Caco-2 (cell line): ENCODE measurements around the gene TBRG1. TPM values are rescaled to one million over a fixed set of nuclear protein-coding genes. Genes with fewer than 3 reads are reported as not detected.

Experiments used
- BruUV-seq: library from RNA; stranded (reverse); fragments of 400-500 nt; replicated peaks from 2 replicates; lab custom pipeline; 2021; lab: Mats Ljungman, UMichigan
- CTCF ChIA-PET: fragments of 300-600 bp; sonication (Branson Sonifier 250); formaldehyde crosslinking; loops from one replicate; lab custom pipeline; 2022; ENCODE audit warnings: antibody characterized with exemption; lab: Charles Lee
- POLR2A ChIA-PET: fragments of 300-600 bp; sonication (Branson Sonifier 250); formaldehyde crosslinking; loops from one replicate; lab custom pipeline; 2022; ENCODE audit warnings: antibody characterized with exemption; lab: Charles Lee
- DNase-seq, 2 experiments: peaks; one replicate each; pipeline versions ENCODE4 v3.0.0 to v3.0.0-alpha.2; 2020 to 2022
- H3K27me3 ChIP-seq: replicated peaks from 2 replicates; pipeline ENCODE4 v1.6.0; 2011; ENCODE audit warnings: low read length; ENCODE audit not compliant: control insufficient read depth, insufficient read depth
- H3K36me3 ChIP-seq: 2 replicates; pipeline ENCODE4 v1.5.1; 2011; ENCODE audit warnings: low read length; ENCODE audit not compliant: control insufficient read depth, insufficient read depth
- H3K4me1 ChIP-seq: fragments of 250-450 bp; sonication (Bioruptor Pico); 2 replicates; pipeline ENCODE4 v1.5.1; 2020; ENCODE audit warnings: mild to moderate bottlenecking
- H3K4me3 ChIP-seq: 2 replicates; pipeline ENCODE4 v1.5.1; 2011; ENCODE audit warnings: low read depth, mild to moderate bottlenecking, control low read depth, low read length
- H3K9me3 ChIP-seq: fragments of 250-450 bp; sonication (Bioruptor Pico); 2 replicates; pipeline ENCODE4 v1.5.1; 2020; ENCODE audit warnings: mild to moderate bottlenecking, moderate library complexity
- H3K27ac Mint-ChIP-seq: one replicate; pipeline ENCODE4 v1.8.0; 2022; ENCODE audit warnings: mixed read lengths; ENCODE audit not compliant: unreplicated experiment
- H3K27me3 Mint-ChIP-seq: one replicate; pipeline ENCODE4 v1.8.0; 2022; ENCODE audit warnings: mixed read lengths; ENCODE audit not compliant: insufficient read depth, unreplicated experiment
- H3K36me3 Mint-ChIP-seq: one replicate; pipeline ENCODE4 v1.8.0; 2022; ENCODE audit warnings: mild to moderate bottlenecking, mixed read lengths; ENCODE audit not compliant: insufficient read depth, unreplicated experiment
- H3K4me1 Mint-ChIP-seq: one replicate; pipeline ENCODE4 v1.8.0; 2022; ENCODE audit warnings: low read depth, mixed read lengths; ENCODE audit not compliant: unreplicated experiment
- H3K4me3 Mint-ChIP-seq: one replicate; pipeline ENCODE4 v1.8.0; 2022; ENCODE audit warnings: mild to moderate bottlenecking, moderate library complexity, mixed read lengths; ENCODE audit not compliant: unreplicated experiment
- H3K9me3 Mint-ChIP-seq: one replicate; pipeline ENCODE4 v1.8.0; 2022; ENCODE audit warnings: mixed read lengths; ENCODE audit not compliant: unreplicated experiment
- intact Hi-C: fragments of 100-400 bp; cut with micrococcal nuclease; formaldehyde crosslinking; loops from one replicate; pipeline ENCODE4 v1.10.0; 2022; ENCODE audit not compliant: unreplicated experiment
- total RNA-seq: library from RNA; stranded (reverse); gene quantifications from 2 replicates; pipeline ENCODE4 v1.2.3, GENCODE V29; 2022
- TF ChIP-seq, protein P1 (sequence below), 2 experiments: fragments of 200-600 bp in 1 of 2; IDR thresholded peaks; 1 replicate in 1 of 2; 2 replicates in 1 of 2; pipeline versions ENCODE4 v1.5.1 to v1.8.0; 2011 to 2022; ENCODE audit warnings: antibody characterized with exemption in 1 of 2, control low read depth in 1 of 2, inconsistent platforms in 1 of 2, low read depth in 1 of 2, low read length in 1 of 2, mild to moderate bottlenecking in 1 of 2, moderate library complexity in 1 of 2; ENCODE audit not compliant: insufficient read depth in 1 of 2, severe bottlenecking in 1 of 2, unreplicated experiment in 1 of 2

Gene TBRG1
- total RNA-seq, 1 experiment from 2014 or later, result 71.5 TPM

GRCh38 chr11:124643605-124644425 is 21.2 kb downstream of the TBRG1 start:
- Mint-ChIP-seq H3K36me3 (no peaks in the 10 kb centered on the region), H3K9me3 (no peaks in the 10 kb centered on the region), H3K27me3 (no peaks in the 10 kb centered on the region), H3K4me3 (no peak overlapping the region), H3K4me1 (no peaks in the 10 kb centered on the region), H3K27ac (no peak overlapping the region)
- CTCF ChIA-PET, result interaction anchor here (0.6 to 3.1 kb wide), 10 partner anchors 21 to 789 kb away, joined by 3 to 12 read pairs (median 4); partner anchors contain the start of genes ESAM and NRGN
- Histone ChIP-seq H3K27me3 (no peaks in the 10 kb centered on the region), H3K36me3 (no peaks in the 10 kb centered on the region), H3K4me3 (no peak overlapping the region), H3K9me3 (no peaks in the 10 kb centered on the region), H3K4me1 (no peaks in the 10 kb centered on the region)
- no peak for DNase-seq
- POLR2A ChIA-PET, result interaction anchor here (0.6 kb wide), 1 partner anchor 21 kb away, joined by 4 read pairs; no protein-coding TSS in a partner anchor
- BruUV-seq, result no TSS peak
- TF ChIP-seq, protein P1, sequence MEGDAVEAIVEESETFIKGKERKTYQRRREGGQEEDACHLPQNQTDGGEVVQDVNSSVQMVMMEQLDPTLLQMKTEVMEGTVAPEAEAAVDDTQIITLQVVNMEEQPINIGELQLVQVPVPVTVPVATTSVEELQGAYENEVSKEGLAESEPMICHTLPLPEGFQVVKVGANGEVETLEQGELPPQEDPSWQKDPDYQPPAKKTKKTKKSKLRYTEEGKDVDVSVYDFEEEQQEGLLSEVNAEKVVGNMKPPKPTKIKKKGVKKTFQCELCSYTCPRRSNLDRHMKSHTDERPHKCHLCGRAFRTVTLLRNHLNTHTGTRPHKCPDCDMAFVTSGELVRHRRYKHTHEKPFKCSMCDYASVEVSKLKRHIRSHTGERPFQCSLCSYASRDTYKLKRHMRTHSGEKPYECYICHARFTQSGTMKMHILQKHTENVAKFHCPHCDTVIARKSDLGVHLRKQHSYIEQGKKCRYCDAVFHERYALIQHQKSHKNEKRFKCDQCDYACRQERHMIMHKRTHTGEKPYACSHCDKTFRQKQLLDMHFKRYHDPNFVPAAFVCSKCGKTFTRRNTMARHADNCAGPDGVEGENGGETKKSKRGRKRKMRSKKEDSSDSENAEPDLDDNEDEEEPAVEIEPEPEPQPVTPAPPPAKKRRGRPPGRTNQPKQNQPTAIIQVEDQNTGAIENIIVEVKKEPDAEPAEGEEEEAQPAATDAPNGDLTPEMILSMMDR (IDR thresholded peaks at IDR 0.05; ENCODE audit: insufficient read depth in 1 of 2, low read depth in 1 of 2, low read length in 1 of 2, severe bottlenecking in 1 of 2, unreplicated experiment in 1 of 2), result no peak
- intact Hi-C loops, result loop anchor here (1.0 to 2.0 kb wide), 7 partner anchors 25 to 241 kb away; no protein-coding TSS in a partner anchor

GRCh38 chr11:124644426-124645280 is 22.0 kb downstream of the TBRG1 start:
- TF ChIP-seq, protein P1 (IDR thresholded peaks at IDR 0.05; ENCODE audit: insufficient read depth in 1 of 2, low read depth in 1 of 2, low read length in 1 of 2, severe bottlenecking in 1 of 2, unreplicated experiment in 1 of 2), result peak; percentile 92 to 99
- Histone ChIP-seq H3K4me1 (no peaks in the 10 kb centered on the region), H3K36me3 (no peaks in the 10 kb centered on the region), H3K27me3 (no peaks in the 10 kb centered on the region), H3K4me3 (0 out of 2 replicates have a peak overlapping the region, but pooled peaks have one; percentile 1), H3K9me3 (no peaks in the 10 kb centered on the region)
- no peak overlapping the region for H3K27ac Mint-ChIP-seq
- H3K36me3 Mint-ChIP-seq, result no peaks in the 10 kb centered on the region
- no TSS peak for BruUV-seq
- H3K9me3 Mint-ChIP-seq, result no peaks in the 10 kb centered on the region
- POLR2A ChIA-PET, result interaction anchor here (0.6 kb wide), 1 partner anchor 22 kb away, joined by 4 read pairs; no protein-coding TSS in a partner anchor
- CTCF ChIA-PET, result interaction anchor here (0.5 to 3.1 kb wide), 20 partner anchors 11 to 232 kb away, joined by 3 to 12 read pairs (median 4); partner anchors contain the start of genes ESAM, NRGN and TBRG1
- H3K4me1 Mint-ChIP-seq, result no peaks in the 10 kb centered on the region
- intact Hi-C loops, result loop anchor here (1.0 to 2.0 kb wide), 7 partner anchors 25 to 242 kb away; no protein-coding TSS in a partner anchor
- peak overlapping the region; percentile 54 for H3K4me3 Mint-ChIP-seq
- peak; percentile 77 to 79 for DNase-seq
- H3K27me3 Mint-ChIP-seq, result no peaks in the 10 kb centered on the region

- no peak for DNase-seq
- Mint-ChIP-seq H3K4me3 (no peak overlapping the region), H3K27ac (no peak overlapping the region), H3K9me3 (no peaks in the 10 kb centered on the region), H3K27me3 (no peaks in the 10 kb centered on the region), H3K4me1 (no peaks in the 10 kb centered on the region), H3K36me3 (no peaks in the 10 kb centered on the region)
- Histone ChIP-seq H3K9me3 (no peaks in the 10 kb centered on the region), H3K36me3 (no peaks in the 10 kb centered on the region), H3K27me3 (no peaks in the 10 kb centered on the region), H3K4me1 (no peaks in the 10 kb centered on the region), H3K4me3 (no peak overlapping the region)
- no TSS peak for BruUV-seq
- POLR2A ChIA-PET, result no interaction called here
- CTCF ChIA-PET, result no interaction called here
- intact Hi-C loops, result no loop called here
- TF ChIP-seq, protein P1 (IDR thresholded peaks at IDR 0.05; ENCODE audit: insufficient read depth in 1 of 2, low read depth in 1 of 2, low read length in 1 of 2, severe bottlenecking in 1 of 2, unreplicated experiment in 1 of 2), result no peak
Observed at GRCh38 chr11:124646148-124646547, 23.5 kb downstream of the TBRG1 start.
